ENCODE results near the gene CST9.

- TF ChIP-seq TAF1 (CRISPR knock-in tag; IDR thresholded peaks at IDR 0.05), result no peak
- TF ChIP-seq ZNF615 (CRISPR knock-in tag; IDR thresholded peaks at IDR 0.05; ENCODE audit: borderline replicate concordance), result no peak; the same call in 1 of the 2 replicates
These were observed 19.6 kb downstream of the CST9 start for GRCh38 chr20:23585808-23586734.

Data from HepG2 (cell line).